Activated T-helper 1 cell treated with Interleukin-2 at 50 U/mL for 16 hours (primary cell): Measurements from ENCODE around the gene KRTAP4-11.
"Not testable (repeated sequence)": the region's sequence is repeated elsewhere in the genome, so short reads cannot be mapped to it uniquely, and the experiment has no call there.

Experiments
- DNase-seq: peaks from one replicate; pipeline ENCODE4 v3.0.0-alpha.2; 2020; ENCODE audit warnings: low read depth

KRTAP4-11 gene

DNA sequence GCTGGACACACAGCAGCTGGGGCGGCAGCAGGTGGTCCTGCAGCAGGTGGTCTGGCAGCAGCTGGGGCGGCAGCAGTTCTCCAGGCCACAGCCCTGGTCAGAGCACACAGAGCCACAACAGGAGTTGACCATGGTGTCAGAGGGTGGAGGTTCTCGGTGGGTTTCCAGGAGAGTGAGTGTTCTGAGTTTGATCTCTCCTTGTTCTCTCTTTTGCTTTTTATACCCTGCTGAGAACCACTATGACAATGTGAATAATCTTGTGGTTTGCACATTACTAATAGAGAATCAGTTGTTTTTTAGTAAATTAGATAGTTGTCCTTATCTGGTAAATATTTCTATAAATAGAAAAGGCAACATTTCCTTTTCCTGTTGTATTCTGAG, 5.8 kb upstream of the KRTAP4-11 start, which contains the start of gene KRTAP4-12:
TSS of gene KRTAP4-12 (minus strand) at position 192 of the 381 bp plus-strand sequence. CDS start at position 132, 60 bp downstream.
- DNase-seq, result not testable (repeated sequence)

DNA sequence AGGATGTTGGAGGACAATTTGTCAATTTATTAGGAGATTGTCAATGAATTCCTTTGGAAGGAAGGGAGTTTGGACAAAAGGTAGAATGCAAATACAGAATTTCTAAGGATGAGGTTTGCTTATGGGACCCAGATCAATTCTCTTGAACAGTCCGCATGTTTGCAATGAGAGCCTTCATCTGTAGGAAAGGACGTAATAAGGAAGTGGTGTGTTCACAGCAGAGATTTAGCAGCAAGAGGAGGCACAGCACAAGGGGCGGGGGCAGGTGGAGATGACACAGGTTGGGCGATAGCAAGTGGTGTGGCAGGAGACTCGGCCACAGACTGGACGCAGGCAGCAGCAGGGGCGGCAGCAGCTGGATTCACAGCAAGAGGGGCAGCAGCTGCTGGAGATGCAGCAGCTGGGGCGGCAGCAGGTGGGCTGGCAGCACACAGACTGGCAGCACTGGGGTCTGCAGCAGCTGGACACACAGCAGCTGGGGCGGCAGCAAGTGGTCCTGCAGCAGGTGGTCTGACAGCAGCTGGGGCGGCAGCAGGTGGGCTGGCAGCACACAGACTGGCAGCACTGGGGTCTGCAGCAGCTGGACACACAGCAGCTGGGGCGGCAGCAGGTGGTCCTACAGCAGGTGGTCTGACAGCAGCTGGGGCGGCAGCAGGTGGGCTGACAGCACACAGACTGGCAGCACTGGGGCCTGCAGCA, 5.3 kb upstream of the KRTAP4-11 start:
- DNase-seq, result not testable (repeated sequence)

DNA sequence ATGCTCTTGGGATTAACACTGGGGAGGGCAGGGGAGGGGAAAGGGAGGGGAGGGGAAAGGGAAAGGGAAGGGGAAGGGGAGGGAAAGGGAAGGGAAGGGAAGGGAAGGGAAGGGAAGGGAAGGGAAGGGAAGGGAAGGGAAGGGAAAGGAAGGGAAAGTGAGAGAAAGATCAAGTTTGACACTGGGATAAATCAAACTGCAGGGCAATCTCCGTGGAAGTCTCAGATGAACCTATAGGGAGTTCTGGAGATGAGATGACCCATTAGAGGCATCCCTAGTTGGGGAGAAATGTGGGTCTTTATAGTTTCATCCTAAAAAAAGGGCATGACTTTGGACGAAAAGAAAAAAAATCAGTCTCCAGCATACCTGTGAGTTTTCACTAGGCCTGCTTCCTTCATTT, 3.6 kb upstream of the KRTAP4-11 start:
- no peak for DNase-seq

DNA sequence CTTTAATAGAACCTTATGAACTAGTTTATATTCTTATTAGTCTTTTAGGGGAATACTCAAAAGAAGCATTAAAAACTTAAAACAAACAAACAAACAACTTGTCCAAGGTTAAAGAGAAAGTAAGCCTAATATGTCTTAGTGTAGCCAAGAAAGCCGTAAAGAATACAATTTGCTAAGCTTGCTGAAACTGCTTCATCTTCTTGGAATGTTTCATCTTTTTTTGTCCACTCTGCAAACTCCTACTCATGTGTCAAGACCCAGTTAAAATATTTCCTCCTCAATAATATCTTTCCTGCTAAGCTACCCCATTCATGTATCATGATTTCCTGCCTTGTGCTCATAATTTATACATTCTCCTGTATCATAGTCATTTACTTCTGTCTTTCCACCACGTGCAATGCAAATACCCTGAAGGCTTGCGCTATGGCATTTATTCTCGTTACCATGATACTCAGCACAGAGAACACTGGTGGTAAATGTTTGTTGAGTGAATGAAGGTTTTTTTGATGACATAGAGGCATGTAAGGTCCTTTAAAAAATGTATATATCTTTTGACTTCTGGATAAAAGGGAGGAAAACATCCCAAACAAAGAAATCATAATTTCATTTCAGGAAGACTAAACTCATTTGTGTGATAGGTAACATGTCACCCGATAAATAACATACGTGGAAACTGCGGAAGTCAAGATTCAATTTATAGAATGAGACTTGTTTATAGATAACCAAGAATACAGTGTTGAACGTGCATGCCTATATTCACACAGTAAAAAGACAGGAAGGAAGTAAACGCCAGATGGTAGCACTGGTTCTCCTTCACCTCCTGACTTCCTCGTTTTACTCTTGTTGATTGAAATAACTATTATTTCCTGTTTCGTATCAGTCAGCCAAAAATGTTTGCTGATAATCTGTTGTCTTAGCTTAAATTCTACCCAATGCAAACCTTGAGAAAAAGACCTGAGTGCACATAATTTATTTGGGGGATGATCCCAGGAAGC, 1.8 kb upstream of the KRTAP4-11 start:
- not testable (repeated sequence) for DNase-seq

DNA sequence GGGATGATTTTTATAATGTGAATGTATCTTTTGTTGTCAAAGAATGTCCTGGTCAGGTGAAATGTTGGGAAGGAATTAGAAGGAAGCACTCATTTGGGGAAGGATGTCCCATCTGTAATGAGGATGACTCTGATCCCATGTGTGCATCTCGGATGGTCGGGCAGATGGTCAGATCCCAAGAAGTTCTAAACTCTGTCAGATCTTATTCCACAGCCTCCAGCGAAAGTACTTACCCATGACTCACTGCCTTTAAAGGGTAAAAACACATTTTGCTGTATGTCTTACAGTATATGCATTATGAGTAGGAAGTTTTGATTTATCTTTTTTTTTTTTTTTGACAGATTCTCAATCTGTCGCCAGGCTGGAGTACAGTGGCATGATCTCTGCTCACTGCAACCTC, 548 bp upstream of the KRTAP4-11 start:
- DNase-seq, result no peak

DNA sequence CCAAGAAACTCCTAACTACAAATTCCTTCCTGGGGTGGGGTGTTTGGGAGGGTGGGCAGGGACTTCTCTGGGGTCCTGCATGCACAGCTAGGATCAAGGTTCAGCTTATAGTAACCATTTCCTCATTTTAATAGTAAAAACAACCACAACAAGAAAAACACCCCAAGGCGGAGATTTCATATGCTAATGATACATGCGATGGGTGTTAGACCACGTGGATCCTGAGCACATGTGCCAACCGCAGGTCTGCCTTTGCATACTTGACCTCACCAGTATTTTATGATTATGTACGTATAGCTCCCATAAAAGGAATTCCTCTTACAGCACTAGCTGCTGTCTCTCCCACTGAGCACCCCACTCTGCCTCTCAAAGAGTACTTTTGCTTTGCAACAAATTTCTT, 1.9 kb downstream of the KRTAP4-11 start:
- DNase-seq, result no peak

DNA sequence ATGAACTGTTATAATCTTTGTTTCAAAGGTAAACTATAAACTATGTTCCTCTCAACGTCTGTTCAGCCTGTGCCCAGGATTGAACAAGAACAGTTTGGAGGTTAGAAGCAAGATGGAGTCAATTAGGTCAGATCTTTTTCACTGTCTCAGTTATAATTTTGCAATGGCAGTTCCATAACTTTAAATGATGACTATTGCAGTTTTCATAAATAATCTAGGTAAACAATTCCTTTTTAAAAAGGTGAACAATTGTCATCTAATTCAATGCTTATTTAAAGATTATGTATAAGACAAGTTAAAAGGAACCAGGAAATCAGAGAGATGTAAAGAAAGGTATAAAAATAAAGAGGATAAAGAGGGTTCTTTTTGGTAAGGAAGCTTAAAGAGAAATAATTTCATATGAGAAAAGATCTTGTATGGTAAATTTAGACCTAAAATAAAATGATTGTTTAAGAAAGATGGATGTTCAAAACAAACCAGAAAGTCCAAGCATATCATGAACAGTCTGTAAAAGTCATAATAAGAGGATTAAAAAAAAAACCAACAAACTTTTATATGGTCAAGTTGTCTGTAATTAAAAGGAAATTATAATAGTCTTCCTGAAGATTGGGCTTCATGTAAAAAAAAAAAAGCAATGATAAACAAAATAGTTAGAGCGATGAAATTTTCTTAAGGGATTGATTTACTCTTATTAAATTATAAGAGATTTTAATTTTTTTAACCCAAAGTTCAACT, 6.9 kb downstream of the KRTAP4-11 start:
- DNase-seq, result no peak

DNA sequence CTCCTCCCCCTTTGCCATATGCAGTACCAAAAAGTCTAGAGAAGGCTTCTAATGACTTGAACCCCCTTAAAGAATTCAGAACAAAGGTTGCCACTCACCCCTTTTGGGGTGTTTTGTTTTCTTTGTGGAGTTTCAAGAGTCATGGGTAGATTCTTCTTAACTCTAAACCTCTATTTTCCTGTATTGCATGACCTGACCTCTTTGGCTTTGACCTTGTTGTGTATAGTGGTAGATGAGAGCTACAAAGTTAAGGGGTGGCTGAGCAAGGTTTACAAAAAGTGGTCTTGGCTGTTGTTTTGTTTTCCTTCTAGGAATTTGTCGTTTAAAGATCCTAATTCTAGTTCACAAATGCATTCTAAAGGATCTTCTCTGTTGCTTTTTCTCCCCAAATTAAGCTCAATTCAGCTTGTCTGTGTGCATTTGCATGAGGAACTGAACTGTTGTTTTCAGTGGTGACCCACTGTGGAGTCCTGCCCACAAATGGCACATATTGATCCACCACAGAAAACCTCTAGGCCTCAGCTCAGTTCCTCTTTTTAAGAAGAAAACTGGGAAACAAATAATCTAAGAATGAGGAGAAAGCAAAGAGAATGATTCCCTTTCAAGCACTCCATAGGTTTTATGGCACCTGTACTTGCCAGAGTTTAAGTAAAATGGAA, 9.3 kb downstream of the KRTAP4-11 start:
- not testable (repeated sequence) for DNase-seq

DNA sequence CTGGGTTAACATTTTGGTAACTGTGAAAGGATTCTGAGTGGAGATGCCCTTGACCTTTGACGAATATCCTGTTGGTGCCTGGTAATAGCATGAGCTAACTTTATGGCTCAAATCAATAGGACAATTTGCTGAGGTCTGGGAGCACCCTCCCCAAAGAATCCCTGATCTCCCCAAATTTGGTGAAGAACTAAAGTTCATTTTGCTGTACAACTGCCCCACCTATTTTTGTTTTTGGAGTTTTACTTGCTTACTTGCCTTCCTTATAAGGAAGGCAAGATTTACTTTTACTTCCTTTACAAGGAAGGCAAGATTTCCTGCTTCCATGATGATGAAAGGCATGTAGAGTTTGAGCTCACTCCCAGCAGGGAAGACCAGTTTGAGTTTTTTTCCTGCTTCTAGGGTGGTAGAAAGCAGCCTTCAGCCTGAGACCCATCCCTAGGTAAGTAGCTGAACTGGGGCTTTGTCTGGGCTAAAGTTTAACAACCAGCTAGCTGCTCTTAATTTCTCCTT, 10.2 kb downstream of the KRTAP4-11 start:
- no peak for DNase-seq

DNA sequence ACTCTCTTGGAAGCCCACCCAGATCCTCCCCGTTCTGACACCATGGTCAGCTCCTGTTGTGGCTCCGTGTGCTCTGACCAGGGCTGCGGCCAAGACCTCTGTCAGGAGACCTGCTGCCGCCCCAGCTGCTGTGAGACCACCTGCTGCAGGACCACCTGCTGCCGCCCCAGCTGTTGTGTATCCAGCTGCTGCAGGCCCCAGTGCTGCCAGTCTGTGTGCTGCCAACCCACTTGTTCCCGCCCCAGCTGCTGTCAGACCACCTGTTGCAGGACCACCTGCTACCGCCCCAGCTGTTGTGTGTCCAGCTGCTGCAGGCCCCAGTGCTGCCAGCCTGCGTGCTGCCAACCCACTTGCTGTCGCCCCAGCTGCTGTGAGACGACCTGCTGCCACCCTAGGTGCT, 12.8 kb downstream of the KRTAP4-11 start, which contains the start of gene KRTAP4-9:
TSS of gene KRTAP4-9 (plus strand) at position 43 of the 400 bp plus-strand sequence. CDS start at position 43, 0 bp downstream.
- not testable (repeated sequence) for DNase-seq

DNA sequence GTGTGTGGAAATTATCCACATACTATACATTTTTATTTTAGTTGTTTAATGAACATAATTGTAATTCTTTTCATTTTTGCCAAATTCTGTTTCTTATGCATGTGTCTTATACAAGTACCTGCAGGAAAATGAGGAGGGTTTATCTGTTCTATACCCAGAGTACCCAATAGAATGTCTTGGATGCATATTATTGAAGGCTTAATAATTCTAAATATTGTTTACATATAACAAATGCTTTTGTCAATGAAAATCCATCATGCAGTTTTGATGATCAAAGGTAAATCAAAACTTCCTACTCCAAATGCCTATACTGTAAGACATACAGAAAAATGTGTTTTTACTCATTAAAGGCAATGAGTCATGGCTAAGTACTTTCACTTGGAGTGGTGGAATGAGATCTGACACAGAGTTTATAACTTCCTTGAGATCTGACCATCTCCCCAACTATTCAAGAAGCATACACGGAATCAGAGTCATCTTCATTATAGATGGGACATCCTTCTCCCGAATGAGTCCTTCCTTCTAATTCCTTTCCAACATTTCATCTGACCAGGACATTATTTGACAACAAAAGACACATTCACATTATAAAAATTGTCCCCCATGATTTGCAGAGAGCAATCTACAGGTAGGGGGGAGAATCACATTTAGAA, 13.7 kb downstream of the KRTAP4-11 start:
- DNase-seq, result not testable (repeated sequence)

DNA sequence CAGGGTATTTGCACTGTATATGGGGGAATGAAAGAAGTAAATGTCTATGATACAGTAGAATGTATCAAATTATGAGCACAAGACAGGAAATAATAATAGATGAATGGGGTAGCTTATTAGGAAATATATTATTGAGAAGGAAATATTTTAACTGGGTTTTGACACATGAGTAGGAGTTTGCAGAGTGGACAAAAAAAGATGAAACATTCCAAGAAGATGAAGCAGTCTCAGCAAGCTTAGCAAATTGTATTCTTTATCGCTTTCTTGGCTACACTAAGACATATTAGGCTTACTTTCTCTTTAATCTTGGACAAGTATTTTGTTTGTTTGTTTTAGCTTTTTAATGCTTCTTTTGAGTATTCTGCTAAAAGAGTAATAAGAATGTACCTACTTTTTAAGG, 14.3 kb downstream of the KRTAP4-11 start:
- no peak for DNase-seq

DNA sequence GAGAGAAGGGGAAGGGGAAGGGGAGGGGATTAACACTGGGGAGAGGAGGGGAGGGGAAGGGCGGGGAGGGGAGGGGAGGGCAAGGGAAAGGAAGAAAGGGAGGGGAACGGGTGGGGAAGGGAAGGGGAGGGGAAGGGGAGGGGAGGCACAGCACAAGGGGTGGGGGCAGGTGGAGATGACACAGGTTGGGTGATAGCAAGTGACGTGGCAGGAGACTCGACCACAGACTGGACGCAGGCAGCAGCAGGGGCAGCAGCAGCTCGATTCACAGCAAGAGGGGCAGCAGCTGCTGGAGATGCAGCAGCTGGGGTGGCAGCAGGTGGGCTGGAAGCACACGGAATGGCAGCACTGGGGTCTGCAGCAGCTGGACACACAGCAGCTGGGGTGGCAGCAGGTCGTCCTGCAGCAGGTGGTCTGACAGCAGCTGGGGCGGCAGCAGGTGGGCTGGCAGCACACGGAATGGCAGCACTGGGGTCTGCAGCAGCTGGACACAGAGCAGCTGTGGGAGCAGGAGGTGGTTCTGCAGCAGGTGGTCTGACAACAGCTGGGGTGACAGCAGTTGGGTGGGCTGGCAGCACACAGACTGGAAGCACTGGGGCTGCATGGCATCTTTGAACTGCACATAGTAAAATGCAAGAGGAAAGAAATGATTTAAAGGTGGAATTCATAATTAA, 16.4 kb downstream of the KRTAP4-11 start, which contains the start of gene KRTAP4-16:
TSS of gene KRTAP4-16 (minus strand) at position 624 of the 674 bp plus-strand sequence. CDS start at position 624, 0 bp downstream.
- no peak for DNase-seq

DNA sequence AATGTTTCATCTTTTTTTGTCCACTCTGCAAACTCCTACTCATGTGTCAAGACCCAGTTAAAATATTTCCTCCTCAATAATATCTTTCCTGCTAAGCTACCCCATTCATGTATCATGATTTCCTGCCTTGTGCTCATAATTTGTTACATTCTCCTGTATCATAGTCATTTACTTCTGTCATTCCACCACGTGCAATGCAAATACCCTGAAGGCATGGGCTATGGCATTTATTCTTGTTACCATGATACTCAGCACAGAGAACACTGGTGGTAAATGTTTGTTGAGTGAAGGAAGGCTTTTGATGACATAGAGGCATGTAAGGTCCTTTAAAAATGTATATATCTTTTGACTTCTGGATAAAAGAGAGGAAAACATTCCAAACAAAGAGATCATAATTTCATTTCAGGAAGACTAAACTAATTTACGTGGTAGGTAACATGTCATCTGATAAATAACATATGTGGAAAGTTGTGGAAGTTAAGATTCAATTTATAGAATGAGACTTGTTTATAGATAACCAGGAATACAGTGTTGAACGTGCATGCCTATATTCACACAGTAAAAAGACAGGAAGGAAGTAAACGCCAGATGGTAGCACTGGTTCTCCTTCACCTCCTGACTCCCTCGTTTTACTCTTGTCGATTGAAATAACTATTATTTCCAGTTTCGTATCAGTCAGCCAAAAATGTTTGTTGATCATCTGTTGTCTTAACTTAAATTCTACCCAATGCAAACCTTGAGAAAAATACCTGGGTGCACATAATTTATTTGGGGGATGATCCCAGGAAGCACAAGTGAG, 18.3 kb downstream of the KRTAP4-11 start:
- DNase-seq, result not testable (repeated sequence)

DNA sequence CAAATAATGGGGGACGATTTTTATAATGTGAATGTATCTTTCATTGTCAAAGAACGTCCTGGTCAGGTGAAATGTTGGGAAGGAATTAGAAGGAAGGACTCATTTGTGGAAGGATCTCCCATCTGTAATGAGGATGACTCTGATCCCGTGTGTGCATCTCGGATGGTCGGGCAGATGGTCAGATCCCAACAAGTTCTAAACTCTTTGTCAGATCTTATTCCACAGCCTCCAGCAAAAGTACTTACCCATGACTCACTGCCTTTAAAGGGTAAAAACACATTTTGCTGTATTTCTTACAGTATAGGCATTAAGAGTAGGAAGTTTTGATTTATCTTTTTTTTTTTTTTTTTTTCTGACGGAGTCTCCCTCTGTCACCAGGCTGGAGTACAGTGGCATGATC, 19.7 kb downstream of the KRTAP4-11 start:
- DNase-seq, result no peak

DNA sequence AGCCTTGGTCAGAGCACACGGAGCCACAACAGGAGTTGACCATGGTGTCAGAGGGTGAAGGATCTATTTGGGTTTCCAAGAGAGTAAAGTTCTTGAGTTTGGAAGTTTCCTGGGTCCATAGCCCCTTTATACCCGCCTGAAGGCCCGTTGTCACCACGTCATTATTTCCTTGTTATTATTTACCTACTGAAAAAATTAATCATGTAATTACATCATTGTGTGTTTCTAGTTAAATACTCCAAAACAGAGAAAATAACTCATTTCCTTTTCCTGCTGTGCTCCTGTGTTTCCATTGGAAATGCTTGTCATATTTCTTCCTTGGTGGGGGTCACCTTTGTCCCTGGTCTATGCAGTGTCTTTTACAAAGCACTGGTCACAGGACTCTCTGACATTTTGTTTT, 20.1 kb downstream of the KRTAP4-11 start, which contains the start of gene KRTAP4-8:
TSS of gene KRTAP4-8 (minus strand) at position 101 of the 400 bp plus-strand sequence. CDS start at position 43, 58 bp downstream.
- no peak for DNase-seq

DNA sequence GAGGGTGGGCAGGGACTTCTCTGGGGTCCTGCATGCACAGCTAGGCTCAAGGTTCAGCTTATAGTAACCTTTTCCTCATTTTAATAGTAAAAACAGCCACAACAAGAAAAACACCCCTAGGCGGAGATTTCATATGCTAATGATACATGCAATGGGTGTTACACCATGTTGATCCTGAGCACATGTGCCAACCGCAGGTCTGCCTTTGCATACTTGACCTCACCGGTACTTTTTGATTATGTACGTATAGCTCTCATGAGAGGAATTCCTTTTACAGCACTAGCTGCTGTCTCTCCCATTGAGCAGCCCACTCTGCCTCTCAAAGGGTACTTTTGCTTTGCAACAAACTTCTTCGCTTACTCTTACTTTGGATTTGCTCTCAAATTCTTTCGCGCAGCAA, 22.1 kb downstream of the KRTAP4-11 start:
- no peak for DNase-seq

DNA sequence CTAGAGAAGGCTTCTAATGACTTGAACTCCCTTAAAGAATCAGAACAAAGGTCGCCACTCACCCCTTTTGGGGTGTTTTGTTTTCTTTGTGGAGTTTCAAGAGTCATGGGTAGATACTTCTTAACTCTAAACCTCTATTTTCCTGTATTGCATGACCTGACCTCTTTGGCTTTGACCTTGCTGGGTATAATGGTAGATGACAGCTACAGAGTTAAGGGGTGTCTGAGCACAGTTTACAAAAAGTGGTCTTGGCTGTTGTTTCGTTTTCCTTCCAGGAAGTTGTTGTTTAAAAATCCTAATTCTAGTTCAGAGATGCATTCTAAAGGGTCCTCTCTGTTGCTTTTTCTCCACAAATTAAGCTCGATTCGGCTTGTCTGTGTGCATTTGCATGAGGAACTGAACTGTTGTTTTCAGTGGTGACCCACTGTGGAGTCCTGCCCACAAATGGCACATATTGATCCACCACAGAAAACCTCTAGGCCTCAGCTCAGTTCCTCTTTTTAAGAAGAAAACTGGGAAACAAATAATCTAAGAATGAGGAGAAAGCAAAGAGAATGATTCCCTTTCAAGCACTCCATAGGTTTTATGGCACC, 29.3 kb downstream of the KRTAP4-11 start:
- not testable (repeated sequence) for DNase-seq
